HG03060 (cell line): ENCODE measurements around the gene TRAIP.

Experiments used
- ATAC-seq: cut with Tn5 transposase; IDR thresholded peaks from one replicate; pipeline ENCODE4 v1.9.1; 2021; ENCODE audit warnings: low read depth, moderate number of reproducible peaks; ENCODE audit not compliant: unreplicated experiment

TRAIP gene

DNA sequence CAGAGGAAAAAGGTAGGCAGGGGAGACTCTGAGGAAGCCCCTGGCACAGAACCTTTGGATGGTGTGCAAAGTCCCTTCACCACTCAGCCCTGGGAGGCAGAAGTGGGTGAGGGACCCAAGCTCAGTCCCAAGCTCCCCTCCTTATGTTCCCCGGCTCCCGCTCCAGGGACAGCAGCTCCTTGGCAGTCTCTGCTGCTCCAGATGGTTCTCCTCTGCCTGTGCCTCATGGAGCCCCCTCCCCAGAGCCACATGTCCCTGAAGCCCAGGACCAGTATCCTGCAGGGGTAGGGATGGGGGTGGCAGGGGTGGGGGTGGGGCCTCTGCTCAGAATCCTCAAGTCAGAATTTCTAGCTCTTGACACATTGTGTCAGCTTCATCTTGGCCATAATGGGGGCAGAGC, 21.4 kb upstream of the TRAIP start:
- no peak for ATAC-seq

DNA sequence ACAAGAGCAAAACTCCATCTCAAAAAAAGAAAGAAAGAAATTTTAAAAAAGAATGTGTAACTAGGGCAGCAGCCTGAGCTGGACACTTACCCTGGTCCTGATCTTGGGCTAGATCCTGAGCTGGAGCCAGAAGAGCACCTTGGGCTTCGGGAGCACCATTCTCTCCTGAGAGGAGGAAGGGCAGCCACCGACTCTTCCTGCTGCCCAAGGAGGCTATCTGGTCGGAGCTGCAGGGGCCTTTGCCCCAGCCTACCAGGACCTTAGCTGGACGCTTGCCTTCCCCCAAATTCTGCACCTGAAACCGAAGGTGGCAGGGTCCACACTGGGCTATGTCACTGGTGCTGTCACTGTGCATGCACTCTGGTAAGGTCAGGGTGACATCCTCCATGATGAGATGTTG, 20.2 kb upstream of the TRAIP start:
- ATAC-seq = no peak

- no peak for ATAC-seq
Observed at GRCh38 chr3:49873623-49874022, 17.3 kb upstream of the TRAIP start.

- ATAC-seq = no peak
Observed at GRCh38 chr3:49872801-49873281, 16.5 kb upstream of the TRAIP start.

DNA sequence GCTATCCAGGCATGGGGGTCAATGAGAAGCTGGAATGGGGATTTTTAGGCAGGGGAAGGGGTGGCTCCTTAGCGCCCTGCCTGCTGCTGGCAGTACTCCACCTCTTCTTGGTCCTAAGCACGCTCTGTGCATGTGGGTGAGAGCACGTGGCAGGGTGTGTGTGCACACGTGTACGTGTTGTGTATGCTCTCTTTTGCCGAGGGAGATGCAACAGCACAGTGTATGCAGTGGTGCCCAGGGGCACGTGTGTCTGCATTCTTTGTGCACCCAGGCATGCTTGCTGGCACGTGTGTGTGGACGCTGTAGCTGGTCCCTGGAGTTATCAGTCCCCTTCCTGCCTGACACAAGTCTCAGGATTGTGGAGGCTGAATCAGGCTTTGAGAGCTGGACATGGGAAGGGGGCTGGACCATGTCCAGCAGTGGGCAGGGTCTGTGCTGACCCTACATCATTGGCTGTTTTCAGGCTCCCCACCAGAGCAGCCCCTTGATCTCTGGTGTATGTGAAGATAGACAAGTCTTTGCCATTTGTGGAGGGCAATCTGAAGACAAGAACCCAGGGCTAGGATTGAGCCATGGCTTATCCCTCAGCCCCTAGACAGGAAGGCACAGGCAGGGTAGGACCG, 15.3 kb upstream of the TRAIP start:
- ATAC-seq = no peak

DNA sequence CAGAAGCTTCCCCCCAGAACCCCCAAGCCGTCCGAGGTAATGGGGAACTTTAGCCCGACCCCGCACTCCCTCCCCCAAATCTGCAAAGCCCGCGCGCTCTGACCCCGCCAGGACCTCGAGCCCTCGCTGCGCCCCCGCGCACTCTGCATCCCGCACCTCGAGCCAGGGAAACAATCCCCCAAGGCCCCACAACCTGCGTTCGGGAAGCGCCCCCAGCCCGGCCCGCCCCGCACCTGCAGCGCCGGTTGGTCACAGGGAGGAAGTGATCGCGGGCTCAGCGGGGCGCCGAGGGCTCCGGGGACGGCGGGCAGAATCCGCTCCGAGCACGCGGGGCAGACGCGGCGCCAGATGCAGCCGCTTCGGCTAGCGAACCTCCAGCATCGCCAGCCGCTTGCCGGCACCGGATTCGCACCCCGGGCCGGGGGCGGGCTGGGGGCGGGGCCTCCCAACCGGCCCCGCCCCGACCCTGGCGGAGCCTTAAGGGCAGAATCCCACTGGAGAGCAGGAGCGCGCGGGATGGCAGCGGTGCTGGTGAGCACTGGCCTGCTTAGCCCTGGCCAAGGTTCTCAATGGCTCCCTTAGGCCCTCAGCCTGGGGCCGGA, 13.3 kb upstream of the TRAIP start, which contains the start of gene CAMKV:
TSS of gene CAMKV (minus strand) at position 382 of the 602 bp plus-strand sequence. CDS start 7,518 bp downstream, outside the sequence.
- no peak for ATAC-seq

GRCh38 chr3:49868862-49869466, 12.6 kb upstream of the TRAIP start:
- ATAC-seq = no peak

DNA sequence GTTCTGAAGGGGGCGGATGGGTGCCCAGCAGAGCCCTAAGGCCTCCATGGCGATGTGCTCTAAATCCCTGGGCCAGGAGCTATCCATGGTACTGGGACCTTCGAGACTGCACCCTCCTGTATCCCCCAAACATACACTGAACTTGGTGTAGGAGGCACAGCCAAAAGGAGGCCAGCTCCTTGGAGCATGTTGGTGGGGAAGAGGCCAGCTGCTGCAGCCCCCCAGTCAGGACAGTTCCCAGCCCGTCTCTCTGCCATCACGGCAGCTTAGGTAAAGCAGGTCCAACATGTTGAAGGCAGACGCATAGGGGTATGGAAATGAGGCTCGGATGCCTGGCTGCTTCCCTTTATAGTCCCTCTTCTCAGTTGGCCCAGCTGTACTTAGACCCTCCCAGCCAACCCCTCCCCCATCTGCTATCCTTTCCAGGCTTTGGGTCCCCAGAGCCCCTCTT, 11.5 kb upstream of the TRAIP start:
- ATAC-seq = no peak

DNA sequence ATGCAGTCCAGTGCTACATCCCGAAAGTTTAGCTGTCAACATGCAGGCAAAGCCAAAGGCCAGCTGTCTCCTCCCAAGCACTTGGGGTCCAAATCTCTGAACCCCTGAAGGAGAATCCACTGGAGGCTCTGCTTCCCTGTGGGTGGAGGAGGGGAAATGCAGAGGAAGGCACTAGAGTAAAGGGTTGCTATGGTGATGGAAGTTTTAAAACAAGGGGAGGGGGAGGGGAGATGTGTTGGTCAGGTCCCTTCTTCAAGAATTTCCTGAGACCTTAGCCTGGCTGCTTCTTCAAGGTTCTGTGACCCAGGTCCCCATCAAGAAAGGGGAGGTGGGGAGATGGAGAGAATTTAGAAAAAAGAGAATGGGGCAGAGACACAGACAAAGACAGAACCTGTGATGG, 11.0 kb upstream of the TRAIP start:
- no peak for ATAC-seq

- ATAC-seq = no peak
Observed at GRCh38 chr3:49865198-49865784, 8.9 kb upstream of the TRAIP start.

- no peak for ATAC-seq
Observed at GRCh38 chr3:49864505-49864904, 8.1 kb upstream of the TRAIP start.

DNA sequence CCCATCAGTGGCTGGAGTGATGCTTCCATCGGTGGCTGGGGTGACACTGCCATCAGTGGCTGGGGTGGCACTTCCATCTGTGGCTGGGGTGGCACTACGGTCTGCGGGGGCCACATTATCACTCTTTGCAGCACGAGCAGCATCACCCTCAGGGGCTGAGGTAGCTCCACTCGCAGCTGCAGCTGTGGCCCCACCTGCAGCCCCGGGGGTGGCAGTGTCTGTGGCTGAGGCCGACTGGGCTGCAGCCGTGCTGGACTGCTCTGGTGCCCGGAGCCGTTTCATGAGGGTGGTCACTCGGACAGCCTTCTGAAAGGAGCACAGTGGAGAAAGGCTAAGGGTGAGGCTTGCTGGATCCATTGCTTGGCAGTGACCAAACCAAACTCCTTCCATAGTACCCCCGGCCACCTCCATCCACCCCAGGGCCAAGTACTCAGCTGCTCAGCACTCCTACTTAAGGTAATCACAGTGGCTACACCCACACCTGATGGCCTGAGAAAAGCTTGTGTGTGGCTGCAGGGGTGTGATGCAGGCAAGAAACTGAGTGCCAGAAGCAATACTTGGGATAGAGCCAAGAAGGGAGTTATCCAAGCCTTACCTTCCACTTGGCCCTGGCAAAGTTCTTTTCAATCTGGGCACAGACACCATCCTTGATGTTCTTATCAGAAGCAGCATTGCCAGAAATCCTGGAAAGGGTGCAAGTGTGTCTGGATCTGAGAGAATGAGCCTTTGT, 3.4 kb upstream of the TRAIP start:
- no peak for ATAC-seq

DNA sequence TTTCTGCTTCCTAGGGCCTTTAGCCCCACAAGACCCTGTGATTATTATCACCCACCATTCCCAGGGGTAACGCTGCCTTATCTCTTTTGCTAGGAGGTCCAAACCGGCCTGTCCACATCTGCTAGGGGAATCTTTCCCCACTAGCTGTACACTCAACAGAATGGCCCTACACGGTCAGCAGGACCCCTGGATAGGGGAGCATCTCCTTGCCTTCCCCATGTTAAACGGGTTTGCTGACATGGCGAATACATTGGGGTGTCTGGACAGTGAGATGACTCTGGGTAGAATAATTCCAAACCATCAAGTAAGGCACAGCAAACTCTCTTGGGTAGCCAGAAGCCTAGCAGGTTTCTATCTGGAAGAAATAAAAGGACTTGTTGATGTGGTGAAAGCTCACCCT, 702 bp downstream of the TRAIP start:
- no peak for ATAC-seq

- no peak for ATAC-seq
Observed at GRCh38 chr3:49845694-49846093, 10.7 kb downstream of the TRAIP start.

GRCh38 chr3:49844464-49845183, 11.7 kb downstream of the TRAIP start:
- ATAC-seq = no peak

GRCh38 chr3:49842843-49843517, 13.4 kb downstream of the TRAIP start:
- no peak for ATAC-seq

DNA sequence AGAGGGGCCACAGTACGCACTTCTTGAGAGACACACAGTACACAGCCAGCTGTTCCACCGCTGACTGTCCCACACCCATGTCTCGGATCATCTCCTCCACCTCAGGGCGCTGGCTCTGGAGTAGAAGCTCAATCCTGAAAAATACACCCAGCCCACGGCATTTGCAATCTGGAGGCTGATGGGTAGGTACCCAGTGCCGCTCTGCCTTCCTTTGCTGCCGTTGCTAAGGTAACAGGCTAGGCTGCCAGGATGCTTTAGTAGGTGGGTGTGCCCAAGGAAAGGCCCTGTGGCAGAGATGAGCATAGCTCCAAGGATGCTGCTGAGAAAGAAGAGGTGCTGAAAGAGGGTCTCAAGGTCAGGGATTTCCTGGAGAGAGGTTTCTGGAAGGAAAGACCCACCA, 14.6 kb downstream of the TRAIP start:
- no peak for ATAC-seq

DNA sequence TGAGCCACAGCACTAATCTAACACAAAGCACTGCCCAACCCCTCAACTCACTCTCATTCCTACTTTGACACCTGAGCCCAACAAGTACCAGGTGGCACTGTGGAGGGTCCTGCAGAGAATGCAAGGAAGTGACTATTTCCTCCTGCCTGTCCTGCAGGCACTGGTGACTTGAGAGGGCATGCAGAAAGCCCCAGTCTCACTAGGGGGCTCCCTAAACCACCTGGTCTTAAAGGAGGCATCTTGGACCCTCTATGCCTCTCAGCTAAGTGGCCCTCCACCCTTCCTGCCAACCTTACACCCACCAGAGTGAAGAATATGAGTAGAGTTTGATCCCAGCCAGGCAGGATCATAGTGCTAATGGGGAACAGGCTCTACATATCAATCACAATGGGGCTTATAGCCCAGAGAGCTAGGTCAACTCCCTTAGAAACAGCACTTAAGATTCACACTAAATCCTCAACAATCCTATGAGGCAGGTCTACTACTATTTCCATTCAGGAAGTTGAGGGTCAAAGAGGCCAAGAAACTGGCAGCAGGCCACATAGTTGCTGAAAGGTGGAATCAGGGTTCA, 15.2 kb downstream of the TRAIP start:
- no peak for ATAC-seq

GRCh38 chr3:49840388-49840787, 16.0 kb downstream of the TRAIP start:
- ATAC-seq = no peak
